HepG2 (cell line): ENCODE data around the gene DNAAF1. TPM values are rescaled to one million over a fixed set of nuclear protein-coding genes. Genes with fewer than 3 reads are reported as not detected.

Experiments
- ATAC-seq: fragments of 200-7000 bp; cut with Tn5 transposase; 3 replicates; pipeline ENCODE4 v1.9.1; 2020; ENCODE audit warnings: mild to moderate bottlenecking, moderate library complexity
- BruUV-seq: library from RNA; stranded (reverse); fragments of 400-500 nt; replicated peaks from 2 replicates; lab custom pipeline; 2021; lab: Mats Ljungman, UMichigan
- CTCF ChIA-PET: fragments of 300-600 bp; formaldehyde crosslinking; extraction: SDS; loops from one replicate; lab custom pipeline; 2021; ENCODE audit warnings: low total read pairs, inconsistent platforms, low intra/inter-chr PET ratio; lab: Yijun Ruan, JAX
- POLR2A ChIA-PET: fragments of 350-600 bp; sonication (Branson Sonifier 250); formaldehyde crosslinking; loops from one replicate; lab custom pipeline; 2020; ENCODE audit warnings: antibody characterized with exemption, inconsistent platforms; lab: Yijun Ruan, JAX
- DNase-seq: peaks from one replicate; pipeline ENCODE4 v3.0.0-alpha.2; 2015; ENCODE audit warnings: low spot score
- FAIRE-seq: peaks from 3 replicates; lab custom pipeline; 2011; peaks lifted over from hg19 to GRCh38; lab: Jason Lieb, UNC
- H2AFZ ChIP-seq: one replicate; pipeline ENCODE4 v1.6.1; 2011; ENCODE audit warnings: low read length, inconsistent platforms
- H3K27ac ChIP-seq: fragments of 300-600 bp; 3 replicates; pipeline ENCODE4 v1.8.0; 2011; ENCODE audit warnings: mixed run types, mild to moderate bottlenecking, mixed read lengths, low read length, inconsistent platforms; ENCODE audit not compliant: insufficient read depth; ENCODE audit errors: extremely low read length
- H3K27me3 ChIP-seq, 2 experiments: fragments of 200-600 bp in 1 of 2; 2 replicates in 1 of 2; 3 replicates in 1 of 2; pipeline versions ENCODE4 v1.6.0 to v1.8.0; 2011; ENCODE audit warnings: low read length in 2 of 2, mild to moderate bottlenecking in 2 of 2, moderate library complexity in 2 of 2, inconsistent platforms in 1 of 2; ENCODE audit not compliant: insufficient read depth in 2 of 2, control insufficient read depth in 1 of 2
- H3K36me3 ChIP-seq, 2 experiments: fragments of 200-600 bp in 1 of 2; replicated peaks in 1 of 2; 2 replicates in 1 of 2; 3 replicates in 1 of 2; pipeline versions ENCODE4 v1.5.1 to v1.8.0; 2011; ENCODE audit warnings: low read length in 2 of 2, inconsistent platforms in 1 of 2; ENCODE audit not compliant: insufficient read depth in 2 of 2, control insufficient read depth in 1 of 2
- H3K4me1 ChIP-seq: 2 replicates; pipeline ENCODE4 v1.5.1; 2012; ENCODE audit warnings: low read length, inconsistent platforms; ENCODE audit not compliant: insufficient read depth
- H3K4me2 ChIP-seq: 2 replicates; pipeline ENCODE4 v1.6.0; 2011; ENCODE audit warnings: low read depth, low read length, inconsistent platforms
- H3K4me3 ChIP-seq, 3 experiments: fragments of 200-600 bp in 1 of 3; sonication (generic), shearing (Covaris generic) in 1 of 3; replicated peaks in 1 of 3; 2 replicates each; pipeline ENCODE4 v1.5.1; 2011 to 2016; ENCODE audit warnings: low read length in 3 of 3, inconsistent platforms in 2 of 3, low read depth in 2 of 3, mild to moderate bottlenecking in 2 of 3, control low read depth in 1 of 3, mixed read lengths in 1 of 3; ENCODE audit not compliant: insufficient read depth in 1 of 3
- H3K79me2 ChIP-seq: one replicate; pipeline ENCODE4 v1.6.1; 2011; ENCODE audit warnings: low read length, inconsistent platforms; ENCODE audit not compliant: insufficient read depth
- H3K9ac ChIP-seq: 2 replicates; pipeline ENCODE4 v1.6.0; 2011; ENCODE audit warnings: mild to moderate bottlenecking, low read depth, low read length, inconsistent platforms; ENCODE audit not compliant: insufficient read depth
- H3K9me3 ChIP-seq: 2 replicates; pipeline ENCODE4 v1.5.1; 2012; ENCODE audit warnings: mild to moderate bottlenecking, low read length
- H4K20me1 ChIP-seq: 2 replicates; pipeline ENCODE4 v1.6.0; 2011; ENCODE audit warnings: inconsistent platforms, mild to moderate bottlenecking, low read length, moderate library complexity; ENCODE audit not compliant: insufficient read depth
- ZNF121 ChIP-seq: sonication (generic); formaldehyde crosslinking; IDR thresholded peaks from 2 replicates; pipeline ENCODE4 v1.5.0; 2020; ENCODE audit warnings: mild to moderate bottlenecking, missing genetic modification reagents
- ZNF547 ChIP-seq: sonication (generic); formaldehyde crosslinking; IDR thresholded peaks from 2 replicates; pipeline ENCODE4 v1.5.1; 2020; ENCODE audit warnings: mild to moderate bottlenecking, missing genetic modification reagents
- WGBS: methylation state at CpG from one replicate; pipeline ENCODE4 v1.1.6; 2017; ENCODE audit warnings: low lambda C conversion rate; 5-methylcytosine and 5-hydroxymethylcytosine counted together
- in situ Hi-C: cut with HindIII; loops from 2 replicates; pipeline ENCODE4 v1.10.0; 2017; ENCODE audit warnings: low pct_unique_long_range_greater_than_20kb; ENCODE audit not compliant: extremely low pct_ligation_motif_present
- intact Hi-C: fragments of 100-400 bp; cut with micrococcal nuclease; formaldehyde crosslinking; loops from one replicate; pipeline ENCODE4 v1.10.0; 2022; ENCODE audit not compliant: unreplicated experiment
- polyA plus RNA-seq, 8 experiments: library from polyadenylated mRNA; depleted of rRNA in 3 of 8; stranded (reverse) in 7 of 8; unstranded in 1 of 8; fragments of >200 nt; fragmentation: Illumina TruSeq in 4 of 8; extraction: Trizol in 4 of 8; gene quantifications; 2 replicates each; pipeline versions ENCODE4 v1.2.1 to v1.2.3, GENCODE V29; 2011 to 2016; ENCODE audit warnings: low read depth in 4 of 8, missing spikeins in 1 of 8, mixed read lengths in 1 of 8; ENCODE audit not compliant: insufficient read depth in 1 of 8
- total RNA-seq, 5 experiments: library from RNA; depleted of rRNA; stranded (reverse); fragments of >200 nt; fragmentation: Illumina TruSeq; extraction: Trizol; gene quantifications; 2 replicates each; pipeline ENCODE4 v1.2.3, GENCODE V29; 2016; ENCODE audit warnings: low read depth in 1 of 5
- TF ChIP-seq, protein P1 (sequence below): sonication (generic); formaldehyde crosslinking; IDR thresholded peaks from 2 replicates; pipeline ENCODE4 v1.5.0; 2020; ENCODE audit warnings: mild to moderate bottlenecking, missing genetic modification reagents
- TF ChIP-seq, protein P2 (sequence below), 2 experiments: fragments of 450-650 bp in 1 of 2; sonication (generic) in 1 of 2; formaldehyde crosslinking in 1 of 2; IDR thresholded peaks; 2 replicates each; pipeline versions ENCODE4 v1.6.1 to v1.8.0; 2016 to 2022; ENCODE audit warnings: antibody characterized with exemption in 1 of 2, mild to moderate bottlenecking in 1 of 2, missing genetic modification reagents in 1 of 2

Gene DNAAF1
- total and polyA plus RNA-seq, 2 of the 13 experiments (the other 11 are each of a cell fraction or from before 2014, with no cell fraction given) = 0.04 TPM; not detected in 1

GRCh38 chr16:84155226-84155625 is 10.1 kb downstream of the DNAAF1 start:
- WGBS = 39% methylated on average over 4 of the region's 4 CpGs
- H4K20me1 ChIP-seq = no peaks in the 10 kb centered on the region; the same call in 1 of the 2 replicates
- H2AFZ ChIP-seq = no peak overlapping the region
- in situ Hi-C loops (no loop called here), intact Hi-C loops (no loop called here)
- DNase-seq (no peak), ATAC-seq (no peak), FAIRE-seq (no peak)
- H3K27me3 ChIP-seq = peaks cover 2 to 51% of the 10 kb centered on the region in 2 experiments; a peak in 4 of 5 replicates
- TF ChIP-seq, protein P1, sequence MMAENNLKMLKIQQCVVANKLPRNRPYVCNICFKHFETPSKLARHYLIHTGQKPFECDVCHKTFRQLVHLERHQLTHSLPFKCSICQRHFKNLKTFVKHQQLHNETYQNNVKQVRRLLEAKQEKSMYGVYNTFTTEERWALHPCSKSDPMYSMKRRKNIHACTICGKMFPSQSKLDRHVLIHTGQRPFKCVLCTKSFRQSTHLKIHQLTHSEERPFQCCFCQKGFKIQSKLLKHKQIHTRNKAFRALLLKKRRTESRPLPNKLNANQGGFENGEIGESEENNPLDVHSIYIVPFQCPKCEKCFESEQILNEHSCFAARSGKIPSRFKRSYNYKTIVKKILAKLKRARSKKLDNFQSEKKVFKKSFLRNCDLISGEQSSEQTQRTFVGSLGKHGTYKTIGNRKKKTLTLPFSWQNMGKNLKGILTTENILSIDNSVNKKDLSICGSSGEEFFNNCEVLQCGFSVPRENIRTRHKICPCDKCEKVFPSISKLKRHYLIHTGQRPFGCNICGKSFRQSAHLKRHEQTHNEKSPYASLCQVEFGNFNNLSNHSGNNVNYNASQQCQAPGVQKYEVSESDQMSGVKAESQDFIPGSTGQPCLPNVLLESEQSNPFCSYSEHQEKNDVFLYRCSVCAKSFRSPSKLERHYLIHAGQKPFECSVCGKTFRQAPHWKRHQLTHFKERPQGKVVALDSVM (CRISPR knock-in tag) = peak; percentile 52; the same call in 1 of the 2 replicates
- no peak for TF ChIP-seq ZNF547 (CRISPR knock-in tag)
- TF ChIP-seq ZNF121 (CRISPR knock-in tag) = peak; percentile 56; the same call in 1 of the 2 replicates
- TF ChIP-seq, protein P2, sequence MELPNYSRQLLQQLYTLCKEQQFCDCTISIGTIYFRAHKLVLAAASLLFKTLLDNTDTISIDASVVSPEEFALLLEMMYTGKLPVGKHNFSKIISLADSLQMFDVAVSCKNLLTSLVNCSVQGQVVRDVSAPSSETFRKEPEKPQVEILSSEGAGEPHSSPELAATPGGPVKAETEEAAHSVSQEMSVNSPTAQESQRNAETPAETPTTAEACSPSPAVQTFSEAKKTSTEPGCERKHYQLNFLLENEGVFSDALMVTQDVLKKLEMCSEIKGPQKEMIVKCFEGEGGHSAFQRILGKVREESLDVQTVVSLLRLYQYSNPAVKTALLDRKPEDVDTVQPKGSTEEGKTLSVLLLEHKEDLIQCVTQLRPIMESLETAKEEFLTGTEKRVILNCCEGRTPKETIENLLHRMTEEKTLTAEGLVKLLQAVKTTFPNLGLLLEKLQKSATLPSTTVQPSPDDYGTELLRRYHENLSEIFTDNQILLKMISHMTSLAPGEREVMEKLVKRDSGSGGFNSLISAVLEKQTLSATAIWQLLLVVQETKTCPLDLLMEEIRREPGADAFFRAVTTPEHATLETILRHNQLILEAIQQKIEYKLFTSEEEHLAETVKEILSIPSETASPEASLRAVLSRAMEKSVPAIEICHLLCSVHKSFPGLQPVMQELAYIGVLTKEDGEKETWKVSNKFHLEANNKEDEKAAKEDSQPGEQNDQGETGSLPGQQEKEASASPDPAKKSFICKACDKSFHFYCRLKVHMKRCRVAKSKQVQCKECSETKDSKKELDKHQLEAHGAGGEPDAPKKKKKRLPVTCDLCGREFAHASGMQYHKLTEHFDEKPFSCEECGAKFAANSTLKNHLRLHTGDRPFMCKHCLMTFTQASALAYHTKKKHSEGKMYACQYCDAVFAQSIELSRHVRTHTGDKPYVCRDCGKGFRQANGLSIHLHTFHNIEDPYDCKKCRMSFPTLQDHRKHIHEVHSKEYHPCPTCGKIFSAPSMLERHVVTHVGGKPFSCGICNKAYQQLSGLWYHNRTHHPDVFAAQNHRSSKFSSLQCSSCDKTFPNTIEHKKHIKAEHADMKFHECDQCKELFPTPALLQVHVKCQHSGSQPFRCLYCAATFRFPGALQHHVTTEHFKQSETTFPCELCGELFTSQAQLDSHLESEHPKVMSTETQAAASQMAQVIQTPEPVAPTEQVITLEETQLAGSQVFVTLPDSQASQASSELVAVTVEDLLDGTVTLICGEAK (IDR thresholded peaks at IDR 0.05) = no peak
- TF ChIP-seq, protein P2 (CRISPR knock-in tag; IDR thresholded peaks at IDR 0.05) = no peak
- H3K79me2 ChIP-seq = no peaks in the 10 kb centered on the region
- POLR2A ChIA-PET = no interaction called here
- H3K9ac ChIP-seq = no peak overlapping the region
- peaks cover 6% of the 10 kb centered on the region; the same call in 1 of the 2 replicates for H3K4me1 ChIP-seq
- no peaks in the 10 kb centered on the region for H3K9me3 ChIP-seq
- H3K27ac ChIP-seq = no peak overlapping the region
- H3K4me3 ChIP-seq = no peak overlapping the region
- BruUV-seq = no TSS peak
- no peaks in the 10 kb centered on the region for H3K36me3 ChIP-seq
- CTCF ChIA-PET = no interaction called here
- no peak overlapping the region for H3K4me2 ChIP-seq
